ENCODE results near the gene COPZ2.

The COPZ2 gene

GRCh38 chr17:48062273-48062672 is 24.7 kb upstream of the COPZ2 start:
- TF ChIP-seq CTCF (IDR thresholded peaks at IDR 0.05; ENCODE audit: insufficient read depth, low read depth, low read length, missing control alignments) = no peak
- no peak for DNase-seq (ENCODE audit: low read depth)
- H3K4me3 ChIP-seq (ENCODE audit: low read depth, low read length) = no peak overlapping the region

GRCh38 chr17:48060249-48060648 is 22.7 kb upstream of the COPZ2 start:
- H3K4me3 ChIP-seq (ENCODE audit: low read depth, low read length) = no peak overlapping the region
- TF ChIP-seq CTCF (IDR thresholded peaks at IDR 0.05; ENCODE audit: insufficient read depth, low read depth, low read length, missing control alignments) = no peak
- DNase-seq (ENCODE audit: low read depth) = no peak

GRCh38 chr17:48059125-48059668 is 21.6 kb upstream of the COPZ2 start:
- TF ChIP-seq CTCF (IDR thresholded peaks at IDR 0.05; ENCODE audit: insufficient read depth, low read depth, low read length, missing control alignments) = no peak
- H3K4me3 ChIP-seq (ENCODE audit: low read depth, low read length) = no peak overlapping the region
- no peak for DNase-seq (ENCODE audit: low read depth)

GRCh38 chr17:48058393-48059124 is 21.0 kb upstream of the COPZ2 start:
- no peak for DNase-seq (ENCODE audit: low read depth)
- TF ChIP-seq CTCF (IDR thresholded peaks at IDR 0.05; ENCODE audit: insufficient read depth, low read depth, low read length, missing control alignments) = no peak
- H3K4me3 ChIP-seq (ENCODE audit: low read depth, low read length) = no peak overlapping the region

- no peak overlapping the region for H3K4me3 ChIP-seq (ENCODE audit: low read depth, low read length)
- no peak for DNase-seq (ENCODE audit: low read depth)
- TF ChIP-seq CTCF (IDR thresholded peaks at IDR 0.05; ENCODE audit: insufficient read depth, low read depth, low read length, missing control alignments) = no peak
Observed at GRCh38 chr17:48057626-48058025, 20.0 kb upstream of the COPZ2 start.

- no peak for TF ChIP-seq CTCF (IDR thresholded peaks at IDR 0.05; ENCODE audit: insufficient read depth, low read depth, low read length, missing control alignments)
- no peak overlapping the region for H3K4me3 ChIP-seq (ENCODE audit: low read depth, low read length)
Observed at GRCh38 chr17:48056879-48057278, 19.3 kb upstream of the COPZ2 start.

More at GRCh38 chr17:48056879-48057278, 19.3 kb upstream of the COPZ2 start:
- no peak for DNase-seq (ENCODE audit: low read depth)
